Measurements from ENCODE around the gene IL21R.
A peak's percentile ranks its signal among the peaks of the same experiment; 100 is the strongest.
"Not testable (repeated sequence)": the region's sequence is repeated elsewhere in the genome, so short reads cannot be mapped to it uniquely, and the experiment has no call there.

IL21R gene

GRCh38 chr16:27404163-27404823 is 2.3 kb downstream of the IL21R start:
- in situ Hi-C loops (cut with MboI; ENCODE audit: low pct_unique_long_range_greater_than_20kb, low sequenced_read_pairs, unreplicated experiment) = no loop called here
- no peak for TF ChIP-seq CTCF (IDR thresholded peaks at IDR 0.05; ENCODE audit: extremely low read depth, insufficient read depth, missing control alignments)
- DNase-seq (ENCODE audit: low spot score) = no peak

- TF ChIP-seq CTCF (IDR thresholded peaks at IDR 0.05; ENCODE audit: extremely low read depth, insufficient read depth, missing control alignments) = no peak
- in situ Hi-C loops (cut with MboI; ENCODE audit: low pct_unique_long_range_greater_than_20kb, low sequenced_read_pairs, unreplicated experiment) = no loop called here
- DNase-seq (ENCODE audit: low spot score) = no peak
Observed at GRCh38 chr16:27405546-27406451, 3.8 kb downstream of the IL21R start.

- no peak for DNase-seq (ENCODE audit: low spot score)
- in situ Hi-C loops (cut with MboI; ENCODE audit: low pct_unique_long_range_greater_than_20kb, low sequenced_read_pairs, unreplicated experiment) = no loop called here
- TF ChIP-seq CTCF (IDR thresholded peaks at IDR 0.05; ENCODE audit: extremely low read depth, insufficient read depth, missing control alignments) = no peak
Observed at GRCh38 chr16:27406511-27407128, 4.6 kb downstream of the IL21R start.

GRCh38 chr16:27407133-27407532 is 5.2 kb downstream of the IL21R start:
- no peak for DNase-seq (ENCODE audit: low spot score)
- in situ Hi-C loops (cut with MboI; ENCODE audit: low pct_unique_long_range_greater_than_20kb, low sequenced_read_pairs, unreplicated experiment) = no loop called here
- TF ChIP-seq CTCF (IDR thresholded peaks at IDR 0.05; ENCODE audit: extremely low read depth, insufficient read depth, missing control alignments) = no peak

- TF ChIP-seq CTCF (IDR thresholded peaks at IDR 0.05; ENCODE audit: extremely low read depth, insufficient read depth, missing control alignments) = no peak
- in situ Hi-C loops (cut with MboI; ENCODE audit: low pct_unique_long_range_greater_than_20kb, low sequenced_read_pairs, unreplicated experiment) = no loop called here
- peak; percentile 40 for DNase-seq (ENCODE audit: low spot score)
Observed at GRCh38 chr16:27408012-27408601, 6.1 kb downstream of the IL21R start.

- DNase-seq (ENCODE audit: low spot score) = no peak
- in situ Hi-C loops (cut with MboI; ENCODE audit: low pct_unique_long_range_greater_than_20kb, low sequenced_read_pairs, unreplicated experiment) = no loop called here
- no peak for TF ChIP-seq CTCF (IDR thresholded peaks at IDR 0.05; ENCODE audit: extremely low read depth, insufficient read depth, missing control alignments)
Observed at GRCh38 chr16:27408602-27409031, 6.6 kb downstream of the IL21R start.

GRCh38 chr16:27409958-27410357 is 8.0 kb downstream of the IL21R start:
- in situ Hi-C loops (cut with MboI; ENCODE audit: low pct_unique_long_range_greater_than_20kb, low sequenced_read_pairs, unreplicated experiment); DNase-seq (ENCODE audit: low spot score): not testable (repeated sequence)

Data from GM13977 (cell line).